GM23338 (cell line): ENCODE results near the gene SHROOM2. TPM values are rescaled to one million over a fixed set of nuclear protein-coding genes. Genes with fewer than 3 reads are reported as not detected.

Experiments used
- ATAC-seq: fragments of 200-7000 bp; cut with Tn5 transposase; 3 replicates; pipeline ENCODE4 v1.9.1; 2020
- DNase-seq: peaks from one replicate; pipeline ENCODE4 v3.0.0-alpha.2; 2015; ENCODE audit warnings: low spot score
- H2AFZ ChIP-seq: fragments of 200-600 bp; sonication (generic); 2 replicates; pipeline ENCODE4 v1.8.0; 2016; ENCODE audit warnings: antibody characterized with exemption, mild to moderate bottlenecking, moderate library complexity
- H3F3A ChIP-seq: fragments of 200-600 bp; sonication (generic); replicated peaks from 2 replicates; pipeline ENCODE4 v1.8.0; 2017; ENCODE audit warnings: antibody characterized with exemption, mixed run types, low read depth
- H3K27ac ChIP-seq: fragments of 200-600 bp; sonication (generic); 2 replicates; pipeline ENCODE4 v1.6.1; 2016; ENCODE audit warnings: low read depth
- H3K27me3 ChIP-seq: fragments of 200-600 bp; sonication (generic); 2 replicates; pipeline ENCODE4 v1.8.0; 2016; ENCODE audit warnings: mild to moderate bottlenecking, mixed run types, moderate library complexity; ENCODE audit not compliant: insufficient read depth
- H3K36me3 ChIP-seq: fragments of 200-600 bp; sonication (generic); 2 replicates; pipeline ENCODE4 v1.8.0; 2016; ENCODE audit warnings: mild to moderate bottlenecking; ENCODE audit not compliant: insufficient read depth
- H3K4me1 ChIP-seq: fragments of 200-600 bp; sonication (generic); 2 replicates; pipeline ENCODE4 v1.8.0; 2016; ENCODE audit warnings: mild to moderate bottlenecking, moderate library complexity; ENCODE audit not compliant: insufficient read depth
- H3K4me2 ChIP-seq: fragments of 200-600 bp; sonication (generic); 2 replicates; pipeline ENCODE4 v1.7.1; 2017; ENCODE audit warnings: mixed run types
- H3K4me3 ChIP-seq: fragments of 200-600 bp; sonication (generic); 2 replicates; pipeline ENCODE4 v1.6.1; 2016; ENCODE audit warnings: mixed run types
- H3K79me2 ChIP-seq: fragments of 200-600 bp; sonication (generic); replicated peaks from 2 replicates; pipeline ENCODE4 v1.8.0; 2017; ENCODE audit warnings: mild to moderate bottlenecking; ENCODE audit not compliant: insufficient read depth
- H3K9me2 ChIP-seq: fragments of 200-600 bp; sonication (generic); 2 replicates; pipeline ENCODE4 v1.8.0; 2017; ENCODE audit not compliant: insufficient read depth
- H4K20me1 ChIP-seq: fragments of 200-600 bp; sonication (generic); replicated peaks from 2 replicates; pipeline ENCODE4 v1.8.0; 2017; ENCODE audit warnings: mild to moderate bottlenecking; ENCODE audit not compliant: insufficient read depth
- H3K27ac Mint-ChIP-seq: 2 replicates; pipeline ENCODE4 v1.8.0; 2020; ENCODE audit warnings: inconsistent platforms, mild to moderate bottlenecking, moderate library complexity, mixed read lengths
- H3K27me3 Mint-ChIP-seq: 3 replicates; pipeline ENCODE4 v1.8.0; 2022; ENCODE audit warnings: low read depth, mild to moderate bottlenecking, moderate library complexity, mixed read lengths, inconsistent platforms; ENCODE audit not compliant: insufficient read depth, poor library complexity
- H3K36me3 Mint-ChIP-seq: 3 replicates; pipeline ENCODE4 v1.8.0; 2021; ENCODE audit warnings: low read depth, mild to moderate bottlenecking, inconsistent platforms, moderate library complexity, mixed read lengths
- H3K4me1 Mint-ChIP-seq: 3 replicates; pipeline ENCODE4 v1.8.0; 2020; ENCODE audit warnings: mild to moderate bottlenecking, inconsistent platforms, mixed read lengths
- H3K4me3 Mint-ChIP-seq: 3 replicates; pipeline ENCODE4 v1.8.0; 2021; ENCODE audit warnings: moderate library complexity, mild to moderate bottlenecking, inconsistent platforms, mixed read lengths
- H3K9me3 Mint-ChIP-seq: 3 replicates; pipeline ENCODE4 v1.8.0; 2020; ENCODE audit warnings: moderate library complexity, mild to moderate bottlenecking, inconsistent platforms, mixed read lengths
- CREB1 ChIP-seq: fragments of 250-450 bp; sonication (Bioruptor Pico); IDR thresholded peaks from 2 replicates; pipeline ENCODE4 v1.5.0; 2020; ENCODE audit warnings: low read depth, mild to moderate bottlenecking, moderate library complexity
- EZH2 ChIP-seq: fragments of 200-600 bp; sonication (generic); IDR thresholded peaks from one replicate; pipeline ENCODE4 v1.8.0; 2017; ENCODE audit warnings: antibody characterized with exemption, mild to moderate bottlenecking, low read depth; ENCODE audit not compliant: unreplicated experiment
- EZH2phosphoT487 ChIP-seq: fragments of 200-600 bp; sonication (generic); IDR thresholded peaks from one replicate; pipeline ENCODE4 v1.8.1; 2018; ENCODE audit warnings: antibody characterized with exemption; ENCODE audit not compliant: unreplicated experiment
- JUNB ChIP-seq: IDR thresholded peaks from one replicate; pipeline ENCODE4 v1.6.1; 2016; ENCODE audit warnings: antibody characterized with exemption; ENCODE audit not compliant: unreplicated experiment
- NANOG ChIP-seq: IDR thresholded peaks from 2 replicates; pipeline ENCODE4 v1.6.1; 2016; ENCODE audit warnings: antibody characterized with exemption, borderline replicate concordance
- POLR2AphosphoS5 ChIP-seq: IDR thresholded peaks from 2 replicates; pipeline ENCODE4 v1.6.1; 2016; ENCODE audit warnings: antibody characterized with exemption, low read depth
- REST ChIP-seq: IDR thresholded peaks from one replicate; pipeline ENCODE4 v1.6.1; 2018; ENCODE audit warnings: antibody characterized with exemption; ENCODE audit not compliant: unreplicated experiment
- STAT1 ChIP-seq: IDR thresholded peaks from one replicate; pipeline ENCODE4 v1.6.1; 2016; ENCODE audit warnings: antibody characterized with exemption; ENCODE audit not compliant: unreplicated experiment
- ZNF114 ChIP-seq: fragments of 250-450 bp; sonication (Bioruptor Pico); IDR thresholded peaks from 2 replicates; pipeline ENCODE4 v1.5.0; 2020; ENCODE audit warnings: mild to moderate bottlenecking, moderate library complexity
- ZNF331 ChIP-seq: fragments of 250-450 bp; sonication (Bioruptor Pico); IDR thresholded peaks from 2 replicates; pipeline ENCODE4 v1.5.0; 2020; ENCODE audit warnings: low read depth, mild to moderate bottlenecking, moderate library complexity
- polyA plus RNA-seq: library from polyadenylated mRNA; unstranded; fragments of >200 nt; fragmentation: Nextera tagmentation; extraction: Ambion mirVana; gene quantifications from 2 replicates; pipeline ENCODE4 v1.2.1, GENCODE V29; 2016
- total RNA-seq: library from RNA; depleted of rRNA; stranded (reverse); fragments of >200 nt; shearing (Covaris generic); gene quantifications from 2 replicates; pipeline ENCODE4 v1.2.3, GENCODE V29; 2014
- TF ChIP-seq, protein P1 (sequence below): IDR thresholded peaks from 2 replicates; pipeline ENCODE4 v1.6.1; 2016; ENCODE audit warnings: antibody characterized with exemption
- TF ChIP-seq, protein P2 (sequence below), 2 experiments: fragments of 200-600 bp in 1 of 2; sonication (generic) in 1 of 2; conservative IDR thresholded peaks; 2 replicates each; pipeline versions ENCODE4 v1.5.1 to v1.6.1; 2016 to 2017; ENCODE audit warnings: antibody characterized with exemption in 2 of 2, low read depth in 2 of 2, mild to moderate bottlenecking in 2 of 2, moderate library complexity in 1 of 2

SHROOM2 gene
- total and polyA plus RNA-seq, 2 experiments from 2014 or later = 3.5 to 15.8 TPM

DNA sequence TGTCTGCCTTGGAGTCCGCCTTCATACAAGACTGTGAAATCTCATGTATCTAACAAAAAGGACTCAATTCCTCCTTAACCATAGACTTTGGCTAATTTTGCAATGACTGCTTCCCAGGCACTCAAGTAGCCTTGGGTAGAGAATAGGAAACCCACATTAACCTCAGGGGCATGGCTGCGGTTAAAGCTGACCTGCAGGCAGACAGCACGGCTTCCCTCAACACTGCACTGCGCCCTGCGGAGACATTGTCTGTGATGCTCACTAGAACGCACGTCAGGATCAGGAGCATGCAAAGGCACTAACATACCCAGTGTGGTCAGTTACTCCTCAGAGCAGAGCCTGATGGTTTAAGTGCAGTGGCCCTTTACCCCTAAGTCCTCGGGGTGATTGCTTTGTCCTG, 10.3 kb upstream of the SHROOM2 start:
- no peak overlapping the region for H3K27ac Mint-ChIP-seq
- H3K4me1 Mint-ChIP-seq = no peaks in the 10 kb centered on the region
- Histone ChIP-seq H3K4me3 (no peak overlapping the region), H3K27ac (no peak overlapping the region), H3K4me1 (no peaks in the 10 kb centered on the region), H3K79me2 (no peaks in the 10 kb centered on the region), H3K36me3 (no peaks in the 10 kb centered on the region), H4K20me1 (no peaks in the 10 kb centered on the region), H2AFZ (no peak overlapping the region), H3K9me2 (no peaks in the 10 kb centered on the region), H3K27me3 (no peaks in the 10 kb centered on the region), H3F3A (no peaks in the 10 kb centered on the region), H3K4me2 (no peak overlapping the region)
- DNase-seq (no peak), ATAC-seq (peak; percentile 47)
- peaks cover 13% of the 10 kb centered on the region; the same call in 2 of the 3 replicates for H3K36me3 Mint-ChIP-seq
- peaks cover 6% of the 10 kb centered on the region for H3K27me3 Mint-ChIP-seq
- H3K9me3 Mint-ChIP-seq = no peaks in the 10 kb centered on the region
- TF ChIP-seq EZH2phosphoT487 (no peak), STAT1 (no peak), CREB1 (no peak), ZNF114 (CRISPR knock-in tag) (no peak)
- TF ChIP-seq, protein P1, sequence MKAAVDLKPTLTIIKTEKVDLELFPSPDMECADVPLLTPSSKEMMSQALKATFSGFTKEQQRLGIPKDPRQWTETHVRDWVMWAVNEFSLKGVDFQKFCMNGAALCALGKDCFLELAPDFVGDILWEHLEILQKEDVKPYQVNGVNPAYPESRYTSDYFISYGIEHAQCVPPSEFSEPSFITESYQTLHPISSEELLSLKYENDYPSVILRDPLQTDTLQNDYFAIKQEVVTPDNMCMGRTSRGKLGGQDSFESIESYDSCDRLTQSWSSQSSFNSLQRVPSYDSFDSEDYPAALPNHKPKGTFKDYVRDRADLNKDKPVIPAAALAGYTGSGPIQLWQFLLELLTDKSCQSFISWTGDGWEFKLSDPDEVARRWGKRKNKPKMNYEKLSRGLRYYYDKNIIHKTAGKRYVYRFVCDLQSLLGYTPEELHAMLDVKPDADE = no peak
- no peak overlapping the region for H3K4me3 Mint-ChIP-seq

- no peak overlapping the region for H3K4me3 Mint-ChIP-seq
- H3K9me3 Mint-ChIP-seq = no peaks in the 10 kb centered on the region
- H3K4me1 Mint-ChIP-seq = no peaks in the 10 kb centered on the region
- no peaks in the 10 kb centered on the region for H3F3A ChIP-seq
- H4K20me1 ChIP-seq = no peaks in the 10 kb centered on the region; the same call in 1 of the 2 replicates
- no peak overlapping the region for H3K27ac ChIP-seq
- H3K27me3 Mint-ChIP-seq = peaks cover 10% of the 10 kb centered on the region
- peaks cover 5% of the 10 kb centered on the region; the same call in 1 of the 2 replicates for H3K27me3 ChIP-seq
- no peaks in the 10 kb centered on the region for H3K36me3 ChIP-seq
- ATAC-seq (no peak), DNase-seq (no peak)
- peaks cover 16% of the 10 kb centered on the region; the same call in 1 of the 3 replicates for H3K36me3 Mint-ChIP-seq
- no peak overlapping the region for H3K4me3 ChIP-seq
- H3K4me2 ChIP-seq = no peak overlapping the region
- no peaks in the 10 kb centered on the region for H3K4me1 ChIP-seq
- H3K9me2 ChIP-seq = no peaks in the 10 kb centered on the region
- H3K27ac Mint-ChIP-seq = no peak overlapping the region
- peaks cover 25% of the 10 kb centered on the region for H3K79me2 ChIP-seq
- H2AFZ ChIP-seq = no peak overlapping the region
- TF ChIP-seq ZNF331 (CRISPR knock-in tag) (no peak), CREB1 (no peak), EZH2 (no peak), NANOG (no peak), JUNB (no peak), STAT1 (no peak), REST (no peak), POLR2AphosphoS5 (no peak), EZH2phosphoT487 (no peak), ZNF114 (CRISPR knock-in tag) (no peak)
- TF ChIP-seq, protein P2, sequence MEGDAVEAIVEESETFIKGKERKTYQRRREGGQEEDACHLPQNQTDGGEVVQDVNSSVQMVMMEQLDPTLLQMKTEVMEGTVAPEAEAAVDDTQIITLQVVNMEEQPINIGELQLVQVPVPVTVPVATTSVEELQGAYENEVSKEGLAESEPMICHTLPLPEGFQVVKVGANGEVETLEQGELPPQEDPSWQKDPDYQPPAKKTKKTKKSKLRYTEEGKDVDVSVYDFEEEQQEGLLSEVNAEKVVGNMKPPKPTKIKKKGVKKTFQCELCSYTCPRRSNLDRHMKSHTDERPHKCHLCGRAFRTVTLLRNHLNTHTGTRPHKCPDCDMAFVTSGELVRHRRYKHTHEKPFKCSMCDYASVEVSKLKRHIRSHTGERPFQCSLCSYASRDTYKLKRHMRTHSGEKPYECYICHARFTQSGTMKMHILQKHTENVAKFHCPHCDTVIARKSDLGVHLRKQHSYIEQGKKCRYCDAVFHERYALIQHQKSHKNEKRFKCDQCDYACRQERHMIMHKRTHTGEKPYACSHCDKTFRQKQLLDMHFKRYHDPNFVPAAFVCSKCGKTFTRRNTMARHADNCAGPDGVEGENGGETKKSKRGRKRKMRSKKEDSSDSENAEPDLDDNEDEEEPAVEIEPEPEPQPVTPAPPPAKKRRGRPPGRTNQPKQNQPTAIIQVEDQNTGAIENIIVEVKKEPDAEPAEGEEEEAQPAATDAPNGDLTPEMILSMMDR (conservative IDR thresholded peaks at IDR 0.05; ENCODE audit: low read depth in 2 of 2) = no peak
- TF ChIP-seq, protein P1 = no peak
These were observed 4.3 kb upstream of the SHROOM2 start for GRCh38 chrX:9781941-9782340.
